Activated naive CD8-positive, alpha-beta T cell (primary cell): ENCODE data around the gene KIF1A.
"Not testable (repeated sequence)": the region's sequence is repeated elsewhere in the genome, so short reads cannot be mapped to it uniquely, and the experiment has no call there.

Source experiments
- H3K27ac Mint-ChIP-seq: one replicate; pipeline ENCODE4 v1.8.0; 2021; ENCODE audit warnings: mixed read lengths
- H3K27me3 Mint-ChIP-seq: one replicate; pipeline ENCODE4 v1.8.0; 2021; ENCODE audit warnings: mixed read lengths
- H3K36me3 Mint-ChIP-seq: one replicate; pipeline ENCODE4 v1.8.0; 2021; ENCODE audit warnings: mixed read lengths
- H3K4me1 Mint-ChIP-seq: one replicate; pipeline ENCODE4 v1.8.0; 2021; ENCODE audit warnings: low read depth, mixed read lengths
- H3K4me3 Mint-ChIP-seq: one replicate; pipeline ENCODE4 v1.8.0; 2021; ENCODE audit warnings: mild to moderate bottlenecking, mixed read lengths
- H3K9me3 Mint-ChIP-seq: one replicate; pipeline ENCODE4 v1.8.0; 2021; ENCODE audit warnings: low read depth, mixed read lengths

Gene KIF1A

GRCh38 chr2:240852671-240853314 lies 32.8 kb upstream of the KIF1A start:
- Mint-ChIP-seq H3K36me3 (peaks cover 2% of the 10 kb centered on the region), H3K4me1 (no peaks in the 10 kb centered on the region), H3K27ac (no peak overlapping the region), H3K4me3 (no peak overlapping the region), H3K9me3 (no peaks in the 10 kb centered on the region), H3K27me3 (peaks cover under 1% of the 10 kb centered on the region)

- no peak overlapping the region for H3K27ac Mint-ChIP-seq
- H3K4me1 Mint-ChIP-seq, result no peaks in the 10 kb centered on the region
- no peaks in the 10 kb centered on the region for H3K9me3 Mint-ChIP-seq
- H3K4me3 Mint-ChIP-seq, result no peak overlapping the region
- H3K36me3 Mint-ChIP-seq, result peaks cover 2% of the 10 kb centered on the region
- peaks cover 2% of the 10 kb centered on the region for H3K27me3 Mint-ChIP-seq
Observed at GRCh38 chr2:240851078-240851991, 31.3 kb upstream of the KIF1A start.

GRCh38 chr2:240850756-240851077 lies 30.7 kb upstream of the KIF1A start:
- Mint-ChIP-seq H3K36me3 (peaks cover 2% of the 10 kb centered on the region), H3K27me3 (peaks cover 2% of the 10 kb centered on the region), H3K4me1 (no peaks in the 10 kb centered on the region), H3K9me3 (no peaks in the 10 kb centered on the region), H3K27ac (no peak overlapping the region), H3K4me3 (no peak overlapping the region)

- H3K4me3 Mint-ChIP-seq, result no peak overlapping the region
- peaks cover 2% of the 10 kb centered on the region for H3K27me3 Mint-ChIP-seq
- H3K27ac Mint-ChIP-seq, result no peak overlapping the region
Observed at GRCh38 chr2:240850026-240850425, 30.0 kb upstream of the KIF1A start.

GRCh38 chr2:240848900-240849680 lies 29.1 kb upstream of the KIF1A start:
- Mint-ChIP-seq H3K36me3 (peaks cover 4% of the 10 kb centered on the region), H3K9me3 (no peaks in the 10 kb centered on the region), H3K4me3 (no peak overlapping the region), H3K27ac (no peak overlapping the region), H3K27me3 (peaks cover 2% of the 10 kb centered on the region), H3K4me1 (no peaks in the 10 kb centered on the region)

More at GRCh38 chr2:240850026-240850425, 30.0 kb upstream of the KIF1A start:
- Mint-ChIP-seq H3K9me3 (no peaks in the 10 kb centered on the region), H3K36me3 (peaks cover 4% of the 10 kb centered on the region), H3K4me1 (no peaks in the 10 kb centered on the region)

- no peak overlapping the region for H3K27ac Mint-ChIP-seq
Observed at GRCh38 chr2:240847817-240848216, 27.8 kb upstream of the KIF1A start.

GRCh38 chr2:240846873-240847595 lies 27.0 kb upstream of the KIF1A start:
- Mint-ChIP-seq H3K4me3 (no peak overlapping the region), H3K27me3 (peaks cover 2% of the 10 kb centered on the region), H3K9me3 (no peaks in the 10 kb centered on the region), H3K27ac (no peak overlapping the region), H3K4me1 (no peaks in the 10 kb centered on the region), H3K36me3 (peaks cover 4% of the 10 kb centered on the region)

More at GRCh38 chr2:240847817-240848216, 27.8 kb upstream of the KIF1A start:
- Mint-ChIP-seq H3K4me1 (no peaks in the 10 kb centered on the region), H3K27me3 (peaks cover 2% of the 10 kb centered on the region), H3K9me3 (no peaks in the 10 kb centered on the region), H3K4me3 (no peak overlapping the region), H3K36me3 (peaks cover 4% of the 10 kb centered on the region)

GRCh38 chr2:240846309-240846708 lies 26.3 kb upstream of the KIF1A start:
- H3K36me3 Mint-ChIP-seq, H3K4me3 Mint-ChIP-seq, H3K4me1 Mint-ChIP-seq, H3K27me3 Mint-ChIP-seq, H3K9me3 Mint-ChIP-seq, H3K27ac Mint-ChIP-seq: not testable (repeated sequence)

GRCh38 chr2:240840435-240841060 lies 20.5 kb upstream of the KIF1A start:
- Mint-ChIP-seq H3K9me3 (no peaks in the 10 kb centered on the region), H3K36me3 (peaks cover 4% of the 10 kb centered on the region), H3K27ac (no peak overlapping the region), H3K4me3 (no peak overlapping the region), H3K4me1 (no peaks in the 10 kb centered on the region), H3K27me3 (peaks cover 1% of the 10 kb centered on the region)

GRCh38 chr2:240839152-240840143 lies 19.4 kb upstream of the KIF1A start:
- Mint-ChIP-seq H3K4me3 (no peak overlapping the region), H3K9me3 (no peaks in the 10 kb centered on the region), H3K27me3 (peaks cover 1% of the 10 kb centered on the region), H3K27ac (no peak overlapping the region), H3K36me3 (no peaks in the 10 kb centered on the region), H3K4me1 (no peaks in the 10 kb centered on the region)

GRCh38 chr2:240837621-240838020 lies 17.6 kb upstream of the KIF1A start:
- no peaks in the 10 kb centered on the region for H3K36me3 Mint-ChIP-seq
- H3K4me3 Mint-ChIP-seq, result no peak overlapping the region
- no peaks in the 10 kb centered on the region for H3K9me3 Mint-ChIP-seq
- H3K27ac Mint-ChIP-seq, result no peak overlapping the region
- H3K4me1 Mint-ChIP-seq, result no peaks in the 10 kb centered on the region
- H3K27me3 Mint-ChIP-seq, result peaks cover 1% of the 10 kb centered on the region

GRCh38 chr2:240836781-240837467 lies 16.9 kb upstream of the KIF1A start:
- no peaks in the 10 kb centered on the region for H3K36me3 Mint-ChIP-seq
- no peak overlapping the region for H3K4me3 Mint-ChIP-seq
- H3K9me3 Mint-ChIP-seq, result no peaks in the 10 kb centered on the region
- H3K4me1 Mint-ChIP-seq, result peaks cover under 1% of the 10 kb centered on the region
- H3K27me3 Mint-ChIP-seq, result peaks cover 1% of the 10 kb centered on the region
- H3K27ac Mint-ChIP-seq, result no peak overlapping the region

- no peaks in the 10 kb centered on the region for H3K9me3 Mint-ChIP-seq
- H3K36me3 Mint-ChIP-seq, result no peaks in the 10 kb centered on the region
- no peak overlapping the region for H3K27ac Mint-ChIP-seq
- peaks cover 1% of the 10 kb centered on the region for H3K27me3 Mint-ChIP-seq
- H3K4me3 Mint-ChIP-seq, result no peak overlapping the region
- peaks cover 4% of the 10 kb centered on the region for H3K4me1 Mint-ChIP-seq
Observed at GRCh38 chr2:240835528-240835927, 15.5 kb upstream of the KIF1A start.
